DOHH2 (cell line): Measurements from ENCODE around the gene MYL5.

Experiments
- EZH2phosphoT487 ChIP-seq: fragments of 200-600 bp; sonication (generic); IDR thresholded peaks from 2 replicates; pipeline ENCODE4 v1.6.1; 2017; ENCODE audit warnings: borderline replicate concordance, mild to moderate bottlenecking, antibody characterized with exemption, low read length, moderate library complexity, mixed read lengths
- TF ChIP-seq, protein P1 (sequence below): fragments of 200-600 bp; sonication (generic); IDR thresholded peaks from one replicate; pipeline ENCODE4 v1.5.1; 2014; ENCODE audit warnings: antibody characterized with exemption, mild to moderate bottlenecking, low read depth, low read length; ENCODE audit not compliant: poor library complexity, severe bottlenecking

- TF ChIP-seq, protein P1, sequence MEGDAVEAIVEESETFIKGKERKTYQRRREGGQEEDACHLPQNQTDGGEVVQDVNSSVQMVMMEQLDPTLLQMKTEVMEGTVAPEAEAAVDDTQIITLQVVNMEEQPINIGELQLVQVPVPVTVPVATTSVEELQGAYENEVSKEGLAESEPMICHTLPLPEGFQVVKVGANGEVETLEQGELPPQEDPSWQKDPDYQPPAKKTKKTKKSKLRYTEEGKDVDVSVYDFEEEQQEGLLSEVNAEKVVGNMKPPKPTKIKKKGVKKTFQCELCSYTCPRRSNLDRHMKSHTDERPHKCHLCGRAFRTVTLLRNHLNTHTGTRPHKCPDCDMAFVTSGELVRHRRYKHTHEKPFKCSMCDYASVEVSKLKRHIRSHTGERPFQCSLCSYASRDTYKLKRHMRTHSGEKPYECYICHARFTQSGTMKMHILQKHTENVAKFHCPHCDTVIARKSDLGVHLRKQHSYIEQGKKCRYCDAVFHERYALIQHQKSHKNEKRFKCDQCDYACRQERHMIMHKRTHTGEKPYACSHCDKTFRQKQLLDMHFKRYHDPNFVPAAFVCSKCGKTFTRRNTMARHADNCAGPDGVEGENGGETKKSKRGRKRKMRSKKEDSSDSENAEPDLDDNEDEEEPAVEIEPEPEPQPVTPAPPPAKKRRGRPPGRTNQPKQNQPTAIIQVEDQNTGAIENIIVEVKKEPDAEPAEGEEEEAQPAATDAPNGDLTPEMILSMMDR: no peak
- TF ChIP-seq EZH2phosphoT487: no peak
Measured at GRCh38 chr4:675980-676870, 1.9 kb downstream of the MYL5 start.
